Mesenchymal stem cell (in vitro differentiated cells and primary cell): ENCODE results near the gene RREB1.

ENCODE experiments used
- DNase-seq: peaks from one replicate; pipeline ENCODE4 v3.0.0-alpha.2; 2013
- H2AFZ ChIP-seq: one replicate; pipeline ENCODE4 v1.6.1; 2013; ENCODE audit warnings: low read depth, mild to moderate bottlenecking, control low read depth, inconsistent platforms, low read length, moderate library complexity
- H2AK5ac ChIP-seq: 2 replicates; pipeline ENCODE4 v1.6.1; 2013; ENCODE audit warnings: low read length, moderate library complexity, mild to moderate bottlenecking, inconsistent platforms; ENCODE audit not compliant: severe bottlenecking
- H2BK120ac ChIP-seq: one replicate; pipeline ENCODE4 v1.6.1; 2013; ENCODE audit warnings: low read depth, mild to moderate bottlenecking, inconsistent platforms, low read length, moderate library complexity
- H2BK12ac ChIP-seq, 2 experiments: one replicate each; pipeline ENCODE4 v1.6.1; 2013; ENCODE audit warnings: inconsistent platforms in 2 of 2, low read length in 2 of 2, mild to moderate bottlenecking in 2 of 2, moderate library complexity in 2 of 2, control low read depth in 1 of 2
- H2BK15ac ChIP-seq: one replicate; pipeline ENCODE4 v1.6.1; 2013; ENCODE audit warnings: mild to moderate bottlenecking, low read depth, inconsistent platforms; ENCODE audit not compliant: poor library complexity, severe bottlenecking
- H2BK5ac ChIP-seq: 2 replicates; pipeline ENCODE4 v1.6.1; 2013; ENCODE audit warnings: low read depth, mild to moderate bottlenecking, low read length, control low read depth, inconsistent platforms; ENCODE audit not compliant: poor library complexity, severe bottlenecking
- H3K14ac ChIP-seq, 2 experiments: one replicate each; pipeline ENCODE4 v1.6.1; 2013; ENCODE audit warnings: inconsistent platforms in 2 of 2, low read length in 2 of 2, control low read depth in 1 of 2, mild to moderate bottlenecking in 1 of 2, moderate library complexity in 1 of 2
- H3K18ac ChIP-seq, 2 experiments: one replicate each; pipeline ENCODE4 v1.6.1; 2013; ENCODE audit warnings: inconsistent platforms in 2 of 2, low read length in 2 of 2, control low read depth in 1 of 2, low read depth in 1 of 2, mild to moderate bottlenecking in 1 of 2
- H3K23ac ChIP-seq, 2 experiments: one replicate each; pipeline ENCODE4 v1.6.1; 2013; ENCODE audit warnings: inconsistent platforms in 2 of 2, low read length in 2 of 2, mild to moderate bottlenecking in 2 of 2, moderate library complexity in 2 of 2, control low read depth in 1 of 2
- H3K27ac ChIP-seq: 2 replicates; pipeline ENCODE4 v1.5.1; 2013; ENCODE audit warnings: mild to moderate bottlenecking, moderate library complexity, low read length, control low read depth, inconsistent platforms; ENCODE audit not compliant: poor library complexity, severe bottlenecking
- H3K27me3 ChIP-seq, 2 experiments: 2 replicates each; pipeline versions ENCODE4 v1.6.1 to v1.7.0; 2013; ENCODE audit warnings: low read length in 2 of 2, mild to moderate bottlenecking in 2 of 2, moderate library complexity in 2 of 2, control low read depth in 1 of 2, inconsistent platforms in 1 of 2; ENCODE audit not compliant: control insufficient read depth in 1 of 2, insufficient read depth in 1 of 2
- H3K36me3 ChIP-seq, 2 experiments: 2 replicates each; pipeline versions ENCODE4 v1.6.1 to v1.7.0; 2013; ENCODE audit warnings: low read length in 2 of 2, control low read depth in 1 of 2, inconsistent platforms in 1 of 2, low read depth in 1 of 2, mild to moderate bottlenecking in 1 of 2; ENCODE audit not compliant: insufficient read depth in 2 of 2, control insufficient read depth in 1 of 2
- H3K4ac ChIP-seq, 2 experiments: one replicate each; pipeline ENCODE4 v1.6.1; 2013; ENCODE audit warnings: inconsistent platforms in 2 of 2, low read length in 2 of 2, mild to moderate bottlenecking in 2 of 2, moderate library complexity in 2 of 2, control low read depth in 1 of 2, low read depth in 1 of 2
- H3K4me1 ChIP-seq: 2 replicates; pipeline ENCODE4 v1.6.1; 2013; ENCODE audit warnings: low read depth, low read length, control low read depth; ENCODE audit not compliant: control insufficient read depth, insufficient read depth
- H3K4me2 ChIP-seq: 2 replicates; pipeline ENCODE4 v1.6.1; 2013; ENCODE audit warnings: low read length, mild to moderate bottlenecking, inconsistent platforms; ENCODE audit not compliant: poor library complexity, severe bottlenecking
- H3K4me3 ChIP-seq, 2 experiments: 2 replicates each; pipeline versions ENCODE4 v1.5.1 to v1.7.0; 2013; ENCODE audit warnings: low read length in 2 of 2, mild to moderate bottlenecking in 2 of 2, control low read depth in 1 of 2, low read depth in 1 of 2; ENCODE audit not compliant: insufficient read depth in 1 of 2
- H3K79me1 ChIP-seq: replicated peaks from 2 replicates; pipeline ENCODE4 v1.6.1; 2013; ENCODE audit warnings: mild to moderate bottlenecking, control low read depth, low read length, inconsistent platforms; ENCODE audit not compliant: poor library complexity, severe bottlenecking
- H3K9ac ChIP-seq: 2 replicates; pipeline ENCODE4 v1.7.0; 2013; ENCODE audit warnings: mild to moderate bottlenecking, low read length, moderate library complexity
- H3K9me3 ChIP-seq: 2 replicates; pipeline ENCODE4 v1.7.0; 2013; ENCODE audit warnings: mild to moderate bottlenecking, low read length; ENCODE audit not compliant: control insufficient read depth
- H4K8ac ChIP-seq: one replicate; pipeline ENCODE4 v1.6.1; 2013; ENCODE audit warnings: inconsistent platforms, mild to moderate bottlenecking, low read length, moderate library complexity
- H4K91ac ChIP-seq: one replicate; pipeline ENCODE4 v1.6.1; 2013; ENCODE audit warnings: mild to moderate bottlenecking, low read length, inconsistent platforms
- WGBS: methylation state at CpG from one replicate; pipeline ENCODE4 v1.1.7; 2013; ENCODE audit warnings: mixed read lengths; 5-methylcytosine and 5-hydroxymethylcytosine counted together

Gene RREB1

DNA sequence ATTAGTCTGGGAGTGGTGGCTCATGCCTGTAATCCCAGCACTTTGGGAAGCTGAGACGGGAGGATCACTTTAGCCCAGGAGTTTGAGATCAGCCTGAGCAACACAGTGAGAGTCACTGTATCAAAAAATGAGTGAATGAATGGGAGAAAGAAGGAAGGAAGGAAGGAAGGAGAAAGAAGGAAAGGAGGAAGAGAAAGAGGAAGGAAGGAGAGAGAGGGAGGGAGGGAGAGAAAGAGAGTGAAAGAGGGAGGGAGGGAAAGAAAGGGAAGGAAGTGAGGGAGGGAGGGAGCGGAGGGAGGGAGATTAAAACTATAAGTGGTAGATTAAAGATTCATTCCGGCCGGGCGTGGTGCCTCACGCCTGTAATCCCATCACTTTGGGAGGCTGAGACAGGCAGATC, 28.9 kb upstream of the RREB1 start:
- no peaks in the 10 kb centered on the region for H3K27me3 ChIP-seq
- no peak for DNase-seq
- no peak overlapping the region for H3K4ac ChIP-seq

DNA sequence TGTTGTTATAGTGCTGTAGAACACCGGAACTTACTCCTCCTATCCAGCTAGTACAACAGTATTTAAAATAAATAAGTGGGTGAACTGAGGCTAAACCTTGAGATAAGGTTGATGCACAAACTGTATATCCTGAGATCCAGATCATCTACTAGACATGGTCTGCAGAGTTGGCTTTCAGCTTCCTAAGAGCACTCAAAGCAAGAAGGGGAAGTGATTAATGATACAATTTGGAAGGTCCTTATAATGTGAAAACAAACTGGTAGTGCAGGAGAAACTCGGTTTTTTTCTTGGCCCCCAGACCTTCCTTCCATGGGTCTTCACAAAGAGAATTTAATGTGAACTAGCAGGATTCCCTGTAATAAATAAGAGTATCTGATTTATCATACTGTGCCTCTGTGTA, 27.4 kb upstream of the RREB1 start:
- no peak overlapping the region for H2AK5ac ChIP-seq
- 67% methylated on average over 1 of the region's 2 CpGs for WGBS
- H3K23ac ChIP-seq, result no peak overlapping the region
- no peak overlapping the region for H2BK5ac ChIP-seq
- H3K79me1 ChIP-seq, result no peaks in the 10 kb centered on the region
- H2AFZ ChIP-seq, result no peak overlapping the region
- no peak overlapping the region for H3K4me2 ChIP-seq
- no peak overlapping the region for H2BK120ac ChIP-seq
- no peaks in the 10 kb centered on the region for H3K27me3 ChIP-seq
- no peak overlapping the region for H3K4ac ChIP-seq
- no peak overlapping the region for H4K91ac ChIP-seq
- no peak overlapping the region for H3K14ac ChIP-seq
- no peak overlapping the region for H2BK15ac ChIP-seq
- no peaks in the 10 kb centered on the region for H3K36me3 ChIP-seq
- no peak overlapping the region for H3K4me3 ChIP-seq
- H3K9me3 ChIP-seq, result no peaks in the 10 kb centered on the region
- H3K9ac ChIP-seq, result no peak overlapping the region
- no peak overlapping the region for H4K8ac ChIP-seq
- DNase-seq, result no peak
- H3K27ac ChIP-seq, result no peak overlapping the region
- no peak overlapping the region for H3K18ac ChIP-seq
- H3K4me1 ChIP-seq, result no peaks in the 10 kb centered on the region
- no peak overlapping the region for H2BK12ac ChIP-seq

More for the DNA sequence above, 28.9 kb upstream of the RREB1 start:
- Histone ChIP-seq H3K23ac (no peak overlapping the region), H3K9me3 (no peaks in the 10 kb centered on the region), H3K9ac (no peak overlapping the region), H4K8ac (no peak overlapping the region), H3K27ac (no peak overlapping the region), H4K91ac (no peak overlapping the region), H3K79me1 (no peaks in the 10 kb centered on the region), H3K36me3 (no peaks in the 10 kb centered on the region), H2AK5ac (no peak overlapping the region), H3K4me3 (no peak overlapping the region), H2AFZ (no peak overlapping the region), H3K14ac (no peak overlapping the region), H2BK15ac (no peak overlapping the region), H2BK120ac (no peak overlapping the region), H3K18ac (no peak overlapping the region), H2BK12ac (no peak overlapping the region), H3K4me2 (no peak overlapping the region), H3K4me1 (no peaks in the 10 kb centered on the region), H2BK5ac (no peak overlapping the region)
- 91% methylated on average over 6 of the region's 6 CpGs for WGBS

DNA sequence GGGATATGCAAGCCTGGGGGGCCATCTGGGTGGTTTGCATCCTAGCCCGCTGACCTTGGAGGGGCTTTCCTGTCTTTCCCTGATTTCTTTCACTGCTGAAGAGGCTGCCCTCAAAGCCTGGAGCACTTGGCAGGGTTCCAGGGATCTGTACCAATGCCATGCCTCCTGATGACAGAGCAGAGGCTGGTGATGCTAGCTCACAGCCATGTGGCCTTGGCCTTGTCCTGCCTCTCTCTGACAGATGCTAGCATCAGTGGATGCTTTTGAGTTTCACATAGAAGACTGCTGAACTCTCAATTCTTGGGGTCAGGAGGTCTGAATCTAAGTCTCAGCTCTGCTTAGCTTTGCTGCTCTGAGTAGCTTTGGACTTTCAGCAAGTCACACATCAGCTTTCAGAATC, 21.9 kb upstream of the RREB1 start:
- Histone ChIP-seq H3K4me3 (no peak overlapping the region), H3K4me1 (peaks cover 4% of the 10 kb centered on the region), H3K9ac (peak overlapping the region; percentile 83), H3K4me2 (no peak overlapping the region), H2BK12ac (no peak overlapping the region), H2BK120ac (no peak overlapping the region), H3K4ac (no peak overlapping the region), H2BK5ac (no peak overlapping the region), H4K91ac (no peak overlapping the region), H3K9me3 (no peaks in the 10 kb centered on the region), H3K27ac (no peak overlapping the region), H3K18ac (no peak overlapping the region), H4K8ac (no peak overlapping the region), H2BK15ac (no peak overlapping the region), H3K14ac (no peak overlapping the region), H3K23ac (no peak overlapping the region), H2AFZ (no peak overlapping the region), H3K27me3 (no peaks in the 10 kb centered on the region), H2AK5ac (no peak overlapping the region), H3K79me1 (no peaks in the 10 kb centered on the region), H3K36me3 (no peaks in the 10 kb centered on the region)
- DNase-seq, result peak; percentile 37
- WGBS, result 95% methylated on average over 1 of the region's 1 CpG

DNA sequence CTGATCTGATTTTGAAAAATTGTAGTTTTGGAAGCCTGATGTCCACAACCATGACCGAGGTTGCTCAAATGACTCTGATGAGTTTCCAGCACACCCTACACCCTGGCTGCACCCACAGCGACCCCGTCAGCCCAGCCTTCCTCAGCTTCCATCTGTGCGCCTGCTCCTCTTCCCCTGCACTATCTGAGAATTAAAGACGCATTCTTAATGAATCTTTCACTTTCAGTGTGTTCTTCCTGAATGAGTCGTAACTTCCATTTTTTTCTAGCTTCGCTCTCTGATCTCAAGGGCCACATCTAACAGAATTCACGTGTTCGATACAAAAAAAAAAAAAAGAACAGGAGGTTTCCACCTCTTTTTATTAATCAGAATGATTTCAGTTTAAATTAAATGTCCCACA, 21.3 kb upstream of the RREB1 start:
- H3K27ac ChIP-seq, result no peak overlapping the region
- 71% methylated on average over 9 of the region's 9 CpGs for WGBS
- no peak overlapping the region for H2AK5ac ChIP-seq
- no peak overlapping the region for H3K4ac ChIP-seq
- H2BK15ac ChIP-seq, result no peak overlapping the region
- H3K4me3 ChIP-seq, result peak overlapping the region in 1 of 2 experiments; percentile 74
- peak; percentile 52 for DNase-seq
- H3K79me1 ChIP-seq, result no peaks in the 10 kb centered on the region
- H3K9me3 ChIP-seq, result no peaks in the 10 kb centered on the region
- no peak overlapping the region for H3K23ac ChIP-seq
- H3K27me3 ChIP-seq, result no peaks in the 10 kb centered on the region
- peak overlapping the region; percentile 53 for H4K8ac ChIP-seq
- H2BK120ac ChIP-seq, result no peak overlapping the region
- no peak overlapping the region for H2AFZ ChIP-seq
- H3K4me1 ChIP-seq, result peaks cover 4% of the 10 kb centered on the region
- no peak overlapping the region for H4K91ac ChIP-seq
- peak overlapping the region; percentile 83 for H3K9ac ChIP-seq
- no peaks in the 10 kb centered on the region for H3K36me3 ChIP-seq
- no peak overlapping the region for H2BK5ac ChIP-seq
- peak overlapping the region; percentile 50 for H3K4me2 ChIP-seq
- H3K14ac ChIP-seq, result no peak overlapping the region
- peak overlapping the region in 1 of 2 experiments; percentile 84 for H3K18ac ChIP-seq
- H2BK12ac ChIP-seq, result peak overlapping the region in 1 of 2 experiments; percentile 86
